Fibroblast of lung (primary cell): ENCODE measurements around the gene DNAJA4. TPM values are rescaled to one million over a fixed set of nuclear protein-coding genes. Genes with fewer than 3 reads are reported as not detected.

Experiments
- DNase-seq, 2 donors: peaks; one replicate each; pipeline versions ENCODE4 v3.0.0 to v3.0.0-alpha.2; 2010; ENCODE audit warnings: low read depth in 2 of 2
- H2AFZ ChIP-seq: 2 replicates; pipeline ENCODE4 v1.5.1; 2012; ENCODE audit warnings: low read length, control low read depth, inconsistent platforms
- H3K27ac ChIP-seq: 2 replicates; pipeline ENCODE4 v1.5.1; 2011; ENCODE audit warnings: low read length, control low read depth; ENCODE audit not compliant: insufficient read depth
- H3K27me3 ChIP-seq: 2 replicates; pipeline ENCODE4 v1.5.1; 2011; ENCODE audit warnings: mild to moderate bottlenecking, low read length; ENCODE audit not compliant: control insufficient read depth, insufficient read depth
- H3K36me3 ChIP-seq: 2 replicates; pipeline ENCODE4 v1.5.1; 2011; ENCODE audit warnings: low read length; ENCODE audit not compliant: control insufficient read depth, insufficient read depth
- H3K4me1 ChIP-seq: 2 replicates; pipeline ENCODE4 v1.5.1; 2011; ENCODE audit warnings: low read length; ENCODE audit not compliant: control insufficient read depth, insufficient read depth; ENCODE audit errors: extremely low read depth
- H3K4me2 ChIP-seq: 2 replicates; pipeline ENCODE4 v1.5.1; 2011; ENCODE audit warnings: low read length, control low read depth; ENCODE audit not compliant: insufficient read depth; ENCODE audit errors: extremely low read depth
- H3K4me3 ChIP-seq, 4 experiments: fragments of 200-600 bp in 1 of 4; sonication (generic) in 1 of 4; replicated peaks in 1 of 4; 2 replicates each; pipeline ENCODE4 v1.5.1; 2011 to 2016; ENCODE audit warnings: low read length in 4 of 4, low read depth in 3 of 4, mild to moderate bottlenecking in 3 of 4, control low read depth in 2 of 4, inconsistent platforms in 1 of 4, mixed read lengths in 1 of 4; ENCODE audit not compliant: insufficient read depth in 1 of 4; ENCODE audit errors: control extremely low read depth in 1 of 4
- H3K79me2 ChIP-seq: 2 replicates; pipeline ENCODE4 v1.5.1; 2012; ENCODE audit warnings: mild to moderate bottlenecking, low read length, inconsistent platforms; ENCODE audit not compliant: control insufficient read depth, insufficient read depth
- H3K9ac ChIP-seq: 2 replicates; pipeline ENCODE4 v1.5.1; 2011; ENCODE audit warnings: mild to moderate bottlenecking, low read length, control low read depth; ENCODE audit not compliant: insufficient read depth
- H3K9me3 ChIP-seq: 2 replicates; pipeline ENCODE4 v1.5.1; 2012; ENCODE audit warnings: low read depth, low read length; ENCODE audit not compliant: control insufficient read depth, insufficient read depth
- H4K20me1 ChIP-seq: 2 replicates; pipeline ENCODE4 v1.5.1; 2011; ENCODE audit warnings: low read length; ENCODE audit not compliant: control insufficient read depth, insufficient read depth; ENCODE audit errors: extremely low read depth
- EZH2 ChIP-seq: IDR thresholded peaks from 2 replicates; pipeline ENCODE4 v1.5.1; 2012; ENCODE audit warnings: low read length, control low read depth, mild to moderate bottlenecking; ENCODE audit errors: missing control alignments
- polyA plus RNA-seq, 2 donors: library from polyadenylated mRNA; depleted of rRNA in 1 of 2; stranded (reverse) in 1 of 2; unstranded in 1 of 2; fragments of >200 nt; gene quantifications; 2 replicates each; pipeline ENCODE4 v1.2.1, GENCODE V29; 2011 to 2012; ENCODE audit warnings: missing spikeins in 1 of 2
- total RNA-seq: library from RNA; depleted of rRNA; stranded (reverse); fragments of >200 nt; gene quantifications from 2 replicates; pipeline ENCODE4 v1.2.1, GENCODE V29; 2014
- TF ChIP-seq, protein P1 (sequence below), 2 donors: IDR thresholded peaks in 1 of 2; conservative IDR thresholded peaks in 1 of 2; 1 replicate in 1 of 2; 2 replicates in 1 of 2; pipeline ENCODE4 v1.5.1; 2011 to 2012; ENCODE audit warnings: low read length in 2 of 2, control low read depth in 1 of 2, inconsistent platforms in 1 of 2, low read depth in 1 of 2, mild to moderate bottlenecking in 1 of 2

The DNAJA4 gene
- total and polyA plus RNA-seq, 2 donors (not counting 1 experiment from before 2014, with no cell fraction given): 2.3 to 7.9 TPM

DNA sequence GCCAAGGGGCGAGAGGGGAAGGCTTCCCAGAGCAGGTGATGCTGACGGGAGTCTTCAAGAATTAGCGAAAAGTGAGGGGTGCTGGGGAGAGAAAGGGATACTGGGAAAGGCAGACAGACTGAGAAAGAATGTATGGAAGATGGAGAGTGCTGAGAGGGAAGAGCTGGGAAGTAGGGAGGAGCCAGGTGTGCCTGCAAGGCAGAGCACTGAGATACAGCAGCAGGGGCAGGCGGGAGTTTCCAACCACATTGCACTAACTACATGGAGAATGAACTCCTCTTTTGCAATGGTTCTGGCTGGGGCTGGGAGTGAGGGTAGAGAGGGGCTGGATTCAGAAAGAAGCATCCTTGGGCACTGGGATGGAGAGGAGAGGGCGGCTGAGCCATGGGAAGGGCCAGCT lies 59.8 kb downstream of the DNAJA4 start:
- no peaks in the 10 kb centered on the region for H4K20me1 ChIP-seq
- no peak for DNase-seq

DNA sequence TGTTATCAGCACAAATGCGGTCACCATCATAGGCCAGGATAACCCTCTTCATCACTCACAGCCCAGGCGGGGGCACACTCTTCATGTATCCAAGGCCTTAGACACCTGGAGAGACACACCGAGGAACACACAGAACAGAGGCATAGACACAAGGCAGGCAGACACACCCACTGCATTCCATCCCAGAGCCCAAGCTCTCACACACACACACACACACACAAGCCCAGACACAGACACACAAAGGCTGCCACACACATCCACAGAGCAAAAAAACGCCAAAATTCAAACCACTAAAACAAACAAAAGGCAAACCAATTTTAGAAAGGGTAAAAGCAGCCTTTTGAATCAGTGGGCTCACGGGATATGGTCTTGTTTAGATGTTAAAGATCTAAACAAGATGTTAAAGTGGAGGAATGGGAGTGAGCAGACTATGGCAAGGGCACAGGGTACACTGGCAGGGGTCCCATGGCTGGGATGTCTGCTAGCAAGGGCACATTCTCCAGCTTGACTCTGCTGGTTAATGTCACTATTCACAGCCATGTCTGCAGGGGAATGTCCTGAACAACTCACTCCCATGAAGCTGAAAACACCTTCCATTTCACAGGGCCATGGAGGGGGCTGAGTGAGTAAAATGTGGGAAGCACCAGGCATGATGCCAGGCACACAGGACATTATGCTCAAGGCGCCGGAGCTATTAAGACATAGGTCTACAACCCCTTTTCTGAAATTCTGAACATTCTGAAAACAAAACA lies 60.9 kb downstream of the DNAJA4 start:
- TF ChIP-seq EZH2: no peak
- TF ChIP-seq, protein P1, sequence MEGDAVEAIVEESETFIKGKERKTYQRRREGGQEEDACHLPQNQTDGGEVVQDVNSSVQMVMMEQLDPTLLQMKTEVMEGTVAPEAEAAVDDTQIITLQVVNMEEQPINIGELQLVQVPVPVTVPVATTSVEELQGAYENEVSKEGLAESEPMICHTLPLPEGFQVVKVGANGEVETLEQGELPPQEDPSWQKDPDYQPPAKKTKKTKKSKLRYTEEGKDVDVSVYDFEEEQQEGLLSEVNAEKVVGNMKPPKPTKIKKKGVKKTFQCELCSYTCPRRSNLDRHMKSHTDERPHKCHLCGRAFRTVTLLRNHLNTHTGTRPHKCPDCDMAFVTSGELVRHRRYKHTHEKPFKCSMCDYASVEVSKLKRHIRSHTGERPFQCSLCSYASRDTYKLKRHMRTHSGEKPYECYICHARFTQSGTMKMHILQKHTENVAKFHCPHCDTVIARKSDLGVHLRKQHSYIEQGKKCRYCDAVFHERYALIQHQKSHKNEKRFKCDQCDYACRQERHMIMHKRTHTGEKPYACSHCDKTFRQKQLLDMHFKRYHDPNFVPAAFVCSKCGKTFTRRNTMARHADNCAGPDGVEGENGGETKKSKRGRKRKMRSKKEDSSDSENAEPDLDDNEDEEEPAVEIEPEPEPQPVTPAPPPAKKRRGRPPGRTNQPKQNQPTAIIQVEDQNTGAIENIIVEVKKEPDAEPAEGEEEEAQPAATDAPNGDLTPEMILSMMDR (conservative IDR thresholded peaks at IDR 0.05 in 1 of 2, IDR thresholded peaks at IDR 0.05 in 1 of 2; ENCODE audit: low read depth in 1 of 2, low read length in 2 of 2): no peak
- H3K4me2 ChIP-seq: no peak overlapping the region
- H3K79me2 ChIP-seq: no peaks in the 10 kb centered on the region
- peaks cover 4% of the 10 kb centered on the region for H3K27me3 ChIP-seq
- no peaks in the 10 kb centered on the region for H3K36me3 ChIP-seq
- H3K9ac ChIP-seq: no peak overlapping the region
- no peaks in the 10 kb centered on the region for H3K4me1 ChIP-seq
- DNase-seq: peak in 1 of 2 donors; percentile 66
- H3K4me3 ChIP-seq: no peak overlapping the region
- no peaks in the 10 kb centered on the region for H3K9me3 ChIP-seq
- no peak overlapping the region for H3K27ac ChIP-seq
- H2AFZ ChIP-seq: no peak overlapping the region
- no peaks in the 10 kb centered on the region for H4K20me1 ChIP-seq

More for the DNA sequence above, 59.8 kb downstream of the DNAJA4 start:
- H3K36me3 ChIP-seq: no peaks in the 10 kb centered on the region
- H3K4me2 ChIP-seq: no peak overlapping the region
- no peak overlapping the region for H3K4me3 ChIP-seq
- H3K4me1 ChIP-seq: no peaks in the 10 kb centered on the region
- no peak overlapping the region for H3K27ac ChIP-seq
- H2AFZ ChIP-seq: no peak overlapping the region
- TF ChIP-seq EZH2: no peak
- TF ChIP-seq, protein P1 (conservative IDR thresholded peaks at IDR 0.05 in 1 of 2, IDR thresholded peaks at IDR 0.05 in 1 of 2; ENCODE audit: low read depth in 1 of 2, low read length in 2 of 2): no peak
- no peak overlapping the region for H3K9ac ChIP-seq
- H3K27me3 ChIP-seq: peaks cover 2% of the 10 kb centered on the region
- H3K9me3 ChIP-seq: no peaks in the 10 kb centered on the region
- no peaks in the 10 kb centered on the region for H3K79me2 ChIP-seq

DNA sequence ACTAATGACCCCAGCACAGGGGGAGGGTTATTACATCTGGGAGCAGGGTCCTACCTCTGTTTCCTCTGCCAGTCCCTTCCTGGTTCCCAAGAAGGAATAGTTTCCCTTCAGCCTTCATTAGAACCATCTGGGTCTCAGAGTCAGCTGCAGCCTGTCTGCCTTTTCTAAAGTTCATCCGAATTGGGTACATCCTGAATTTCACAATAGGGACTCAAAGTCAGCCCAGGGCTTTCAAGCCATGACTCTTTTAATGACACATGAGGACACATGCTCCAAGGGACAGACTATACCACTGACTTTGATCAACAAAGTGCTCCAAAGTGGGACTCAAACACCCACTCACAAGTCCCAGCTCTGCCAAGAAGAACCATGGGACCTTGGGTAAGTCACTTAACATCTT lies 63.1 kb downstream of the DNAJA4 start:
- Histone ChIP-seq H3K27me3 (peaks cover 4% of the 10 kb centered on the region), H3K4me1 (no peaks in the 10 kb centered on the region), H3K27ac (no peak overlapping the region), H4K20me1 (no peaks in the 10 kb centered on the region), H3K9ac (no peak overlapping the region), H3K4me3 (no peak overlapping the region), H3K9me3 (no peaks in the 10 kb centered on the region), H3K36me3 (no peaks in the 10 kb centered on the region), H3K79me2 (no peaks in the 10 kb centered on the region), H3K4me2 (no peak overlapping the region), H2AFZ (no peak overlapping the region)
- DNase-seq: no peak
- TF ChIP-seq EZH2: no peak
- TF ChIP-seq, protein P1 (conservative IDR thresholded peaks at IDR 0.05 in 1 of 2, IDR thresholded peaks at IDR 0.05 in 1 of 2; ENCODE audit: low read depth in 1 of 2, low read length in 2 of 2): no peak
